RPMI8226 (cell line): ENCODE results near the gene IFNA14.
A peak's percentile ranks its signal among the peaks of the same experiment; 100 is the strongest.
"Not testable (repeated sequence)": the region's sequence is repeated elsewhere in the genome, so short reads cannot be mapped to it uniquely, and the experiment has no call there.

Experiments
- DNase-seq: peaks from one replicate; pipeline ENCODE4 v3.0.0-alpha.2; 2015

The IFNA14 gene

GRCh38 chr9:21213411-21214326 lies 26.1 kb downstream of the IFNA14 start:
- DNase-seq, result peak; percentile 8

GRCh38 chr9:21212160-21212559 lies 27.6 kb downstream of the IFNA14 start:
- DNase-seq, result not testable (repeated sequence)

- DNase-seq, result not testable (repeated sequence)
Observed at GRCh38 chr9:21210782-21211181, 29.0 kb downstream of the IFNA14 start.

GRCh38 chr9:21210311-21210710 lies 29.5 kb downstream of the IFNA14 start:
- DNase-seq, result no peak

- not testable (repeated sequence) for DNase-seq
Observed at GRCh38 chr9:21207043-21207442, 32.8 kb downstream of the IFNA14 start, which contains the start of gene IFNA10. Gene IFNA10, minus strand, starts transcription at chr9:21207143. Its CDS starts 46 bp downstream, at chr9:21207097.

DNA sequence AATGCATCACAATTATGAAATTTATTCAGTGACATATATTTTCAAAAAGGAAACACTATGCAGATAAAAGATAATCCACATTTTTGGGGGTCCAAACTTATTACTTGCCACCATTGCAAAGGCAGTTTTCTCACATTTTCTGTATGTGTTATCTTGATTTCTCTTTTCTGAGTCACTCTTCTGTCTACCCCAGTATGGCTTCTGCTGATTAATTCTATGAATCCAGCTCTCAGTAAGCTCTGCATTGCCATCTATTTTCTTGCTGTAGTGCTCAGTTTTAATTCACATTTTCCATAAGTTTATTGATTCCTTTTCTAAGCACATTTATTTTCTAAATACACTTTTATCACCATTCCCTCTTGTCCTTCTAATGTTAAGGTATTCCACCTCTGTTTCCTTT lies 34.6 kb downstream of the IFNA14 start:
- DNase-seq, result no peak

DNA sequence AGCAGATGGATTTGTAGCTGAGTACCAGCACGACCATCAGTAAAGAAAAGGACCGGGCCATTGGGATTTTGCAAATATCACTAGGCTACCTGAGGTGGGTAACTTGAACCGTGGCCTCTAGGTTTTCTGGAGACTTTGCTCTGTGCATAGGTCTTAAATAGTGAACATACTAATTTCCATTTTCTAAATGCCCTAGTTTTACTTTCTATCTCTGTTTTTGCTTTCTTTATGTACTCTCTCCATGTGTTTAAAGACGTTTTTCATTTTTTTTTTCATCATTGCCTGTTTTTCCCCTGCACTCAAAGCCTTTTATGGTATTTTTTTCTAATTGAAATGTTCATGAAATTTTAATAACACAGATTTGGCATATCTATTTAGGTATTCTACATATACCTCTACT lies 37.7 kb downstream of the IFNA14 start, which contains the start of gene IFNA7:
Gene IFNA7, minus strand, starts transcription at position 101 of the 400 bp plus-strand sequence. Its CDS starts 40 bp downstream, at position 61.
- not testable (repeated sequence) for DNase-seq

DNA sequence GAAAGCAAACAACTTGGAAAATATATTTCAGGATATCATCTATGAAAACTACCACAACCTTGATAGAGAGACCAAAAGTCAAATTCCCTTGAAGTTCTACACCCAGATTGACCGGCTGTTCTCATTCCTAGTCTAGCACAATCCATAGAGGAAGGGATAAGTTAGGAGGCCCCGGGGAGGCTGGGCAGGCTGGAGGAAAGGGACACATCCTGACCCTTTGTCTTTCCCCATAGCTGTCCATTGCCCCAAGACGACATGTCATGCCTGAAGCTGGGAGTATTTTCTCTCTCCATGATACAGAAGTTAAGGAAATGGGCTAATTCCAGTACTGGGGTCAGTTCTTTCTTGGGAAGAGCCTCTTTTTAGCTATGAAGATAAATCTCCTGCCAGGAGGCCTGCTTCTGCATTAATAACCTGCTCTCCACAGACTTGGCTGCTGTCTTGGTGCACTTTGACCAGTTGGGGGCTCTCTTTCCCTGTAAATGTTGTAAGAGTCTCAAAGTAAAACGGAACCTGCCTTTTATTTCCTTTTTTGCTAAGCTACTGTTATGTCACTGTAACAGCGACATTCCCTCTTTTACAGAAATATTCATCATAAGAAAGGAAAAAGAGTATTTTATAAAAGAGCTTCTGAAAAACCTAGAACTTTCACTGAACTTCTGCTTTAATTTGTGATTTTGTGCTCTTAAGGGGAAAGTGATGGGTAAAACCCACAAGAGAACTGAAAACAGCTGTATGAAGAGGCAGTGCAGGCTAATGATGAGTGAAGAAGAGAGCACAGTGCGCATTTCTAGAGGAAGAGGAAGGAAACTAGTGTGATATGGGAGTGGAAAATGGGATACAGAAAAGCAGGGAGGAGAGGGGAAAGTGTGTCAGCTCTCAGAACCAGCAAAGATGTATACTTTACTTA lies 44.7 kb downstream of the IFNA14 start:
- DNase-seq, result peak; percentile 24
